ENCODE data around the gene LLGL2. TPM values are rescaled to one million over a fixed set of nuclear protein-coding genes. Genes with fewer than 3 reads are reported as not detected.

Gene LLGL2
- total RNA-seq, 4 donors from 2014 or later = 40.0 to 101 (median 67.3) TPM

- H3K4me1 ChIP-seq = peaks cover 19 to 53% (median 33%) of the 10 kb centered on the region in 3 donors
- intact Hi-C loops (cut with DNase I) = loop anchor here (10.0 kb wide), 1 partner anchor 66 kb away; no protein-coding TSS in a partner anchor
These were observed 47.0 kb upstream of the LLGL2 start for GRCh38 chr17:75478508-75478907.

GRCh38 chr17:75480281-75480680, 45.2 kb upstream of the LLGL2 start:
- Histone ChIP-seq H3K27ac (no peak overlapping the region), H3K9me3 (no peaks in the 10 kb centered on the region), H3K36me3 (peaks cover 0 to 37% (median 0%) of the 10 kb centered on the region in 3 donors), H3K27me3 (no peaks in the 10 kb centered on the region), H3K4me3 (no peak overlapping the region), H3K4me1 (peaks cover 19 to 43% (median 32%) of the 10 kb centered on the region in 3 donors)
- 76 to 95% methylated on average over 2 to 4 of the region's 6 CpGs for WGBS, 2 donors
- no peak for TF ChIP-seq POLR2A (IDR thresholded peaks at IDR 0.05)
- no peak for TF ChIP-seq CTCF (IDR thresholded peaks at IDR 0.05)
- DNase-seq = no peak
- intact Hi-C loops (cut with DNase I) = no loop called here

More at GRCh38 chr17:75478508-75478907, 47.0 kb upstream of the LLGL2 start:
- Histone ChIP-seq H3K27me3 (no peaks in the 10 kb centered on the region), H3K9me3 (no peaks in the 10 kb centered on the region), H3K36me3 (peaks cover 0 to 54% (median 1%) of the 10 kb centered on the region in 3 donors), H3K27ac (no peak overlapping the region), H3K4me3 (no peak overlapping the region)
- TF ChIP-seq CTCF (IDR thresholded peaks at IDR 0.05) (no peak), POLR2A (IDR thresholded peaks at IDR 0.05) (no peak)
- no peak for DNase-seq
- 73 to 81% methylated on average over 5 to 6 of the region's 7 CpGs for whole genome bisulfite sequencing, 2 donors

GRCh38 chr17:75481194-75482068, 44.1 kb upstream of the LLGL2 start:
- Histone ChIP-seq H3K36me3 (peaks cover 0 to 36% (median 0%) of the 10 kb centered on the region in 3 donors), H3K9me3 (no peaks in the 10 kb centered on the region), H3K4me3 (no peak overlapping the region), H3K27me3 (no peaks in the 10 kb centered on the region), H3K4me1 (peaks cover 18 to 34% (median 23%) of the 10 kb centered on the region in 3 donors), H3K27ac (no peak overlapping the region)
- intact Hi-C loops (cut with DNase I) = no loop called here
- no peak for TF ChIP-seq CTCF (IDR thresholded peaks at IDR 0.05)
- no peak for DNase-seq
- WGBS, 2 donors = 47 to 65% methylated on average over 2 to 5 of the region's 13 CpGs

- H3K4me1 ChIP-seq = peaks cover 14 to 34% (median 17%) of the 10 kb centered on the region in 3 donors
- H3K9me3 ChIP-seq = no peaks in the 10 kb centered on the region
- no peak for DNase-seq
- intact Hi-C loops (cut with DNase I) = no loop called here
- no peak overlapping the region for H3K4me3 ChIP-seq
- WGBS, 2 donors = 81 to 86% methylated on average over 15 to 16 of the region's 16 CpGs
- no peak overlapping the region for H3K27ac ChIP-seq
- TF ChIP-seq CTCF (IDR thresholded peaks at IDR 0.05) = no peak
- no peak for TF ChIP-seq POLR2A (IDR thresholded peaks at IDR 0.05)
- H3K36me3 ChIP-seq = peaks cover 0 to 32% (median 0%) of the 10 kb centered on the region in 3 donors
- no peaks in the 10 kb centered on the region for H3K27me3 ChIP-seq
These were observed 43.2 kb upstream of the LLGL2 start for GRCh38 chr17:75482098-75482942.

All from esophagus squamous epithelium (tissue), 5 donors.